GM19099 (cell line): Measurements from ENCODE around the gene CREB1.

Experiments used
- POLR2A ChIP-seq: IDR thresholded peaks from 3 replicates; pipeline ENCODE4 v1.6.1; 2011; ENCODE audit warnings: low read depth; ENCODE audit not compliant: insufficient read length; ENCODE audit errors: extremely low read depth

CREB1 gene

DNA sequence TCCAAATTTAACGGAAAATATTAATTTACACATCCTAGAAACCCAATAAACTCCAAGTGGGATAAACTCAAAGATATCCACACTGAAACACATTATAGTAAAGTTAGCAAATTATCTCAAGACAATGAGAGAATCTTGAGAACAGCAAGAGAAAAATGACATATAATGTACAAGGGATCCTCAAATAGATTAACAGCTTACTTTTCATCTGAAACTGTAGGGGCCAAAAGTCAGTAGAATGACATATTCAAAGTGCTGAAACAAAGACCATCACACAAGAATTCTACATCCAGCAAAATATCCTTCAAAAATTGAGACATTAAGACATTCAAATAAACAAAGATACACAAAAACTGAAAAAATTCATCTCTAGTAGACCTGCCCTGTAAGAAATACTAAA lies 114.1 kb downstream of the CREB1 start:
- no peak for TF ChIP-seq POLR2A
